Activated naive CD4-positive, alpha-beta T cell treated with anti-CD3 and anti-CD28 coated beads, Interleukin-2, amount 10 ng/mL, durations not matched to agents 7 days and 5 days (primary cell): ENCODE data around the gene ETNPPL.

Experiments
- CTCF ChIA-PET: fragments of 350-600 bp; sonication (Branson Sonifier 250); formaldehyde crosslinking; loops from one replicate; lab custom pipeline; 2021; ENCODE audit warnings: antibody characterized with exemption; lab: Charles Lee
- DNase-seq: peaks from one replicate; pipeline ENCODE4 v3.0.0-alpha.2; 2020
- H3K27ac Mint-ChIP-seq: one replicate; pipeline ENCODE4 v1.8.0; 2021; ENCODE audit warnings: mild to moderate bottlenecking, moderate library complexity, mixed read lengths
- H3K27me3 Mint-ChIP-seq: one replicate; pipeline ENCODE4 v1.8.0; 2021; ENCODE audit warnings: mild to moderate bottlenecking, mixed read lengths
- H3K36me3 Mint-ChIP-seq: one replicate; pipeline ENCODE4 v1.8.0; 2021; ENCODE audit warnings: mixed read lengths
- H3K4me1 Mint-ChIP-seq: one replicate; pipeline ENCODE4 v1.8.0; 2021; ENCODE audit warnings: mixed read lengths
- H3K4me3 Mint-ChIP-seq: one replicate; pipeline ENCODE4 v1.8.0; 2021; ENCODE audit warnings: mild to moderate bottlenecking, moderate library complexity, mixed read lengths
- H3K9me3 Mint-ChIP-seq: one replicate; pipeline ENCODE4 v1.8.0; 2021; ENCODE audit warnings: mixed read lengths

The ETNPPL gene

GRCh38 chr4:108702960-108703359 is 59.9 kb downstream of the ETNPPL start:
- Mint-ChIP-seq H3K4me1 (peaks cover 17% of the 10 kb centered on the region), H3K36me3 (no peaks in the 10 kb centered on the region), H3K27ac (peak overlapping the region; percentile 28), H3K27me3 (peaks cover 5% of the 10 kb centered on the region), H3K9me3 (no peaks in the 10 kb centered on the region), H3K4me3 (no peak overlapping the region)
- no peak for DNase-seq
- CTCF ChIA-PET: no interaction called here

- no peak overlapping the region for H3K27ac Mint-ChIP-seq
- H3K4me3 Mint-ChIP-seq: no peak overlapping the region
- H3K27me3 Mint-ChIP-seq: no peaks in the 10 kb centered on the region
- CTCF ChIA-PET: no interaction called here
- DNase-seq: no peak
- H3K9me3 Mint-ChIP-seq: no peaks in the 10 kb centered on the region
- no peaks in the 10 kb centered on the region for H3K36me3 Mint-ChIP-seq
- peaks cover 17% of the 10 kb centered on the region for H3K4me1 Mint-ChIP-seq
These were observed 62.6 kb downstream of the ETNPPL start for GRCh38 chr4:108700081-108700757.

- H3K27me3 Mint-ChIP-seq: no peaks in the 10 kb centered on the region
These were observed 66.7 kb downstream of the ETNPPL start for GRCh38 chr4:108696160-108696559.

GRCh38 chr4:108695062-108695461 is 67.8 kb downstream of the ETNPPL start:
- CTCF ChIA-PET: no interaction called here
- DNase-seq: no peak
- Mint-ChIP-seq H3K27me3 (no peaks in the 10 kb centered on the region), H3K9me3 (no peaks in the 10 kb centered on the region), H3K4me3 (no peak overlapping the region), H3K36me3 (no peaks in the 10 kb centered on the region), H3K27ac (no peak overlapping the region), H3K4me1 (no peaks in the 10 kb centered on the region)

More at GRCh38 chr4:108696160-108696559, 66.7 kb downstream of the ETNPPL start:
- H3K36me3 Mint-ChIP-seq: no peaks in the 10 kb centered on the region
- H3K4me1 Mint-ChIP-seq: no peaks in the 10 kb centered on the region
- no peaks in the 10 kb centered on the region for H3K9me3 Mint-ChIP-seq
- no peak for DNase-seq
- no peak overlapping the region for H3K27ac Mint-ChIP-seq
- no peak overlapping the region for H3K4me3 Mint-ChIP-seq
- CTCF ChIA-PET: no interaction called here

GRCh38 chr4:108694423-108694822 is 68.4 kb downstream of the ETNPPL start:
- no peak overlapping the region for H3K27ac Mint-ChIP-seq
- no peaks in the 10 kb centered on the region for H3K27me3 Mint-ChIP-seq
- no peaks in the 10 kb centered on the region for H3K4me1 Mint-ChIP-seq
- DNase-seq: no peak
- no peaks in the 10 kb centered on the region for H3K9me3 Mint-ChIP-seq
- H3K4me3 Mint-ChIP-seq: no peak overlapping the region
- no peaks in the 10 kb centered on the region for H3K36me3 Mint-ChIP-seq
- CTCF ChIA-PET: no interaction called here

- no peaks in the 10 kb centered on the region for H3K27me3 Mint-ChIP-seq
- H3K27ac Mint-ChIP-seq: no peak overlapping the region
- CTCF ChIA-PET: interaction anchor here (1.2 kb wide), 1 partner anchor 15 kb away, joined by 3 read pairs; no protein-coding TSS in a partner anchor
- no peaks in the 10 kb centered on the region for H3K4me1 Mint-ChIP-seq
- H3K9me3 Mint-ChIP-seq: no peaks in the 10 kb centered on the region
- H3K36me3 Mint-ChIP-seq: no peaks in the 10 kb centered on the region
- no peak for DNase-seq
- no peak overlapping the region for H3K4me3 Mint-ChIP-seq
These were observed 69.0 kb downstream of the ETNPPL start for GRCh38 chr4:108693819-108694218.

- Mint-ChIP-seq H3K4me1 (no peaks in the 10 kb centered on the region), H3K4me3 (no peak overlapping the region)
- CTCF ChIA-PET: interaction anchor here (1.2 kb wide), 1 partner anchor 14 kb away, joined by 3 read pairs; no protein-coding TSS in a partner anchor
These were observed 69.6 kb downstream of the ETNPPL start for GRCh38 chr4:108693211-108693610.

More at GRCh38 chr4:108693211-108693610, 69.6 kb downstream of the ETNPPL start:
- no peak overlapping the region for H3K27ac Mint-ChIP-seq
- no peaks in the 10 kb centered on the region for H3K27me3 Mint-ChIP-seq
- no peaks in the 10 kb centered on the region for H3K9me3 Mint-ChIP-seq
- no peaks in the 10 kb centered on the region for H3K36me3 Mint-ChIP-seq
- DNase-seq: no peak
